ENCODE data around the gene ZRANB2. TPM values are rescaled to one million over a fixed set of nuclear protein-coding genes. Genes with fewer than 3 reads are reported as not detected.

Gene ZRANB2
- total and polyA plus RNA-seq, 5 donors from 2014 or later: 46.1 to 102 (median 51.7) TPM

DNA sequence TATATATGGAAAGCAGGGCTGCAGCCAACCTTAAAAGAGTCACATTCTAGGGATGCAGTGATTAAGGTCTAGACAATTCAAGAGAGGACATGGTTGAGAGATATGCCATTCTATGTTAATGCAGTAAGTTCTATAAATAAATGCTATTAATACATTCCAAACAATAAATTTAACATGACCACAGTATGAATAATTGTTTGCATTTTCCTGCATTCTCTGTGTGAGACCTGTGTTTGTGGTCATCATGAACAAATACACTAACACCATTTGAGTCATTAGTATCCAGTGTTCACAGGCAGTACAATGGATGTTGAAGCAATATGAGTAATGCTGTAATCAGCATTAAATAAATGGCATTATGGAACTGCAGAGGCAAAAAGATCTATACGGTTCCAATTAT, 5.5 kb upstream of the ZRANB2 start:
- DNase-seq: no peak
- Histone ChIP-seq H3K4me1 (ENCODE audit: control insufficient read depth, insufficient read depth, low read length, poor library complexity, severe bottlenecking) (peaks cover 6% of the 10 kb centered on the region), H3K27ac (ENCODE audit: insufficient read depth, low read length, poor library complexity, severe bottlenecking) (no peak overlapping the region), H3K4me3 (ENCODE audit: low read depth, low read length) (no peak overlapping the region), H3K36me3 (ENCODE audit: control insufficient read depth, insufficient read depth, low read length) (no peaks in the 10 kb centered on the region), H3K9me3 (ENCODE audit: control insufficient read depth in 2 of 2, low read length in 2 of 2) (peaks cover 0 to 5% of the 10 kb centered on the region in 2 experiments), H3K27me3 (ENCODE audit: control insufficient read depth, insufficient read depth, low read length) (peaks cover 15% of the 10 kb centered on the region)
- H3K36me3 Mint-ChIP-seq: no peaks in the 10 kb centered on the region
- H3K4me1 Mint-ChIP-seq: peaks cover 0 to 7% (median 5%) of the 10 kb centered on the region in 4 donors
- peaks cover 52% of the 10 kb centered on the region for H3K27me3 Mint-ChIP-seq
- H3K4me3 Mint-ChIP-seq: peak overlapping the region in 1 of 4 donors; percentile 44
- peak overlapping the region in 1 of 3 donors; percentile 10 for H3K27ac Mint-ChIP-seq
- no peak for ATAC-seq (ENCODE audit: low read depth in 2 of 2)
- H3K9me3 Mint-ChIP-seq: peaks cover 0 to 8% (median 2%) of the 10 kb centered on the region in 7 donors

DNA sequence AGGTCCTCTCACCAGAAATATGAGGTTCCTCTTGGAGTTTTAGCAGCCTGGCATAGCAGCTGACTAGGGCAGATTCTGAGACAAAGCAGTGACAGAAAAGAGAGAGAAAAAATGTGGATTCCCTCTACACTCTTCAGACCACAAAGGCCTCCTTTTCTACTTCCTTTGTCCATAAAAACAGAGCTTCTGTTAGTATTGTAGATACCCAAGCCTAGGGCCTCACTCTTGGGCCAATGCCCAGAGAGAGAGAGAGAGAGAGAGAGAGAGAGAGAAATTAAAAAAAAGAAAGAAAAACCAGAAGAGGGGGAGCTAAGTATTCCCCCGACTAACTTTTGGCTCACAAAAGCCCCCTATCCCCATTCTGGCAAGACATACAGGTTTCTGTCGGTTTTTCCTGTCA, 2.4 kb upstream of the ZRANB2 start:
- Histone ChIP-seq H3K27me3 (ENCODE audit: control insufficient read depth, insufficient read depth, low read length) (peaks cover 11% of the 10 kb centered on the region), H3K4me1 (ENCODE audit: control insufficient read depth, insufficient read depth, low read length, poor library complexity, severe bottlenecking) (peaks cover 30% of the 10 kb centered on the region), H3K9me3 (ENCODE audit: control insufficient read depth in 2 of 2, low read length in 2 of 2) (peaks cover 0 to 5% of the 10 kb centered on the region in 2 experiments), H3K4me3 (ENCODE audit: low read depth, low read length) (no peak overlapping the region), H3K27ac (ENCODE audit: insufficient read depth, low read length, poor library complexity, severe bottlenecking) (no peak overlapping the region), H3K36me3 (ENCODE audit: control insufficient read depth, insufficient read depth, low read length) (no peaks in the 10 kb centered on the region)
- Mint-ChIP-seq H3K27me3 (peaks cover 42% of the 10 kb centered on the region), H3K9me3 (peaks cover 0 to 8% (median 2%) of the 10 kb centered on the region in 7 donors), H3K4me3 (peak overlapping the region in 1 of 4 donors; percentile 66), H3K36me3 (peaks cover 6% of the 10 kb centered on the region), H3K27ac (no peak overlapping the region), H3K4me1 (peaks cover 4 to 32% (median 18%) of the 10 kb centered on the region in 4 donors)
- no peak for DNase-seq
- no peak for ATAC-seq (ENCODE audit: low read depth in 2 of 2)

DNA sequence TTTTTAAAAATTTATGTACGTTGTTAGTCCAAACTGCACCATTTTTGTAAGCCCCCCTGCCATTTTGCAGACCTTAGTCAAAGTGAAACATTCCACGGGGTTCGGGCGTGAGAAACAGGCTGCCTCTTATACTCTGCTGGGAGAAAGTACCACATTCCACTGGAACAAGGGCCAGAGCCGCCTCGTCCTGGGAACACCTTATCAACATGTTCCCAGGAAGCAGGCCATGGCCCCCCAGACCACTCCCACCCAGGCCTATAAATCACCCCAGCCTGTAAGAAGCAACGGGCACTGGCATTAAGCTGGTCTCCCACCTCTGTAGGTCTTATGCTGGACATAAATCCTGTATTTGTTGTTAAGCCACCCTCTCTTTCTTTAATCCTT, 854 bp upstream of the ZRANB2 start:
- H3K4me3 Mint-ChIP-seq: peak overlapping the region; percentile 83 to 99 (median 98)
- no peak for ATAC-seq (ENCODE audit: low read depth in 2 of 2)
- H3K9me3 Mint-ChIP-seq: peaks cover 0 to 8% (median 2%) of the 10 kb centered on the region in 7 donors
- no peak for DNase-seq
- peaks cover 12% of the 10 kb centered on the region for H3K36me3 Mint-ChIP-seq
- Histone ChIP-seq H3K4me3 (ENCODE audit: low read depth, low read length) (peak overlapping the region; percentile 98), H3K27ac (ENCODE audit: insufficient read depth, low read length, poor library complexity, severe bottlenecking) (peak overlapping the region; percentile 94), H3K9me3 (ENCODE audit: control insufficient read depth in 2 of 2, low read length in 2 of 2) (peaks cover 0 to 5% of the 10 kb centered on the region in 2 experiments), H3K36me3 (ENCODE audit: control insufficient read depth, insufficient read depth, low read length) (peaks cover 15% of the 10 kb centered on the region), H3K27me3 (ENCODE audit: control insufficient read depth, insufficient read depth, low read length) (peaks cover 11% of the 10 kb centered on the region), H3K4me1 (ENCODE audit: control insufficient read depth, insufficient read depth, low read length, poor library complexity, severe bottlenecking) (peaks cover 34% of the 10 kb centered on the region)
- peak overlapping the region; percentile 84 to 100 (median 99) for H3K27ac Mint-ChIP-seq
- H3K4me1 Mint-ChIP-seq: peaks cover 4 to 41% (median 24%) of the 10 kb centered on the region in 4 donors
- H3K27me3 Mint-ChIP-seq: peaks cover 34% of the 10 kb centered on the region

DNA sequence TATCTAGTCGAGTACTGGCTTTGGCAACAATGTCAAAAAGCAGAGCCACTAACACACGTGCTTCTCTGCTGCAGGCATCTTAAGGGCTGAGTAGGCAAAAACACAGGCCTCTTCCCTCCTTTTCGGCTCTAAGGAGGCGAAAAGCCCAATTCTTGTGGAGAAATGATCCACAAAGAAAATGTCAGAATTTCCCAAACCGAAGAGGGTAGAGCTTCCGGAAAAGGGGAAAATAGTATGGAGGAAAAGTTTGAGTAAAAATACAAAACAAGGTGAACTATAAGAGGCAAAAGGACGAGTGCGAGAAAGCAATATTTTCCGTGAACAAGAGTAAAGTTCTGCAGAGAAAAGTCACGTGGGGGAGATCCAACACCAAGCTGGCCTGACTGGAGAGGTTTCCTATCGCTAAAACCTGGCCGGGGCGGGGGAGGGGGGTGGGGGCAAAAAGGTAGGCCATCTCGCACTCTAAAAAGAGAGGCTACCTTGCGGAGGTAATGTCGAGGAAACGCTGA, 551 bp downstream of the ZRANB2 start:
- peak overlapping the region; percentile 98 for H3K4me3 ChIP-seq (ENCODE audit: low read depth, low read length)
- peaks cover 29% of the 10 kb centered on the region for H3K36me3 ChIP-seq (ENCODE audit: control insufficient read depth, insufficient read depth, low read length)
- DNase-seq: peak in 2 of 3 donors; percentile 9 to 40
- H3K9me3 ChIP-seq (ENCODE audit: control insufficient read depth in 2 of 2, low read length in 2 of 2): peaks cover 0 to 5% of the 10 kb centered on the region in 2 experiments
- peaks cover 24% of the 10 kb centered on the region for H3K27me3 Mint-ChIP-seq
- ATAC-seq (ENCODE audit: low read depth in 2 of 2): no peak
- peak overlapping the region; percentile 94 to 99 (median 98) for H3K4me3 Mint-ChIP-seq
- H3K27ac ChIP-seq (ENCODE audit: insufficient read depth, low read length, poor library complexity, severe bottlenecking): peak overlapping the region; percentile 94
- peaks cover 11% of the 10 kb centered on the region for H3K27me3 ChIP-seq (ENCODE audit: control insufficient read depth, insufficient read depth, low read length)
- peaks cover 7 to 49% (median 31%) of the 10 kb centered on the region in 4 donors for H3K4me1 Mint-ChIP-seq
- peaks cover 0 to 8% (median 2%) of the 10 kb centered on the region in 7 donors for H3K9me3 Mint-ChIP-seq
- peaks cover 23% of the 10 kb centered on the region for H3K36me3 Mint-ChIP-seq
- peak overlapping the region; percentile 99 to 100 (median 99) for H3K27ac Mint-ChIP-seq
- H3K4me1 ChIP-seq (ENCODE audit: control insufficient read depth, insufficient read depth, low read length, poor library complexity, severe bottlenecking): peaks cover 34% of the 10 kb centered on the region

DNA sequence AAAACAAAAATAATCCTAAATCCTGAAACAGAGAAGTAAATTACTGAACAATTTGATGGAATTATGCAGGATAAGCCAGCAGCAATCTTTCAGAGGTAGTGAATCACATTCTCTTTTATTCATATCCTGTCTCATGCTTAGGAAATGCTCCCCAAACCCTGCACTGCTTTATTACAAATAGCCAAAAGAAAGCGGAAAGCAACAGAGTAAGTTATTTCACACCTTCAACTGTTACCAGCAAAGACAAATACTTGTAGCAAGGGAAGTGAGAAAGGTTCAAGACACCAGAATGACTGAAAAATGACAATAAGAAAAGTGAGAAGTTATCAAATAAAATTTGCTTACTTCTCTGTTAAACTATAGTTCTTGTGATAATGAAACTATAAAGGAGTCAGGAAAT, 6.2 kb downstream of the ZRANB2 start:
- peaks cover 37 to 55% (median 42%) of the 10 kb centered on the region in 4 donors for H3K4me1 Mint-ChIP-seq
- no peaks in the 10 kb centered on the region for H3K9me3 Mint-ChIP-seq
- peak overlapping the region in 1 of 4 donors; percentile 55 for H3K4me3 Mint-ChIP-seq
- ATAC-seq (ENCODE audit: low read depth in 2 of 2): no peak
- Histone ChIP-seq H3K27me3 (ENCODE audit: control insufficient read depth, insufficient read depth, low read length) (no peaks in the 10 kb centered on the region), H3K9me3 (ENCODE audit: control insufficient read depth in 2 of 2, low read length in 2 of 2) (no peaks in the 10 kb centered on the region), H3K27ac (ENCODE audit: insufficient read depth, low read length, poor library complexity, severe bottlenecking) (no peak overlapping the region), H3K4me3 (ENCODE audit: low read depth, low read length) (no peak overlapping the region), H3K4me1 (ENCODE audit: control insufficient read depth, insufficient read depth, low read length, poor library complexity, severe bottlenecking) (peaks cover 15% of the 10 kb centered on the region), H3K36me3 (ENCODE audit: control insufficient read depth, insufficient read depth, low read length) (peaks cover 80% of the 10 kb centered on the region)
- DNase-seq: no peak
- H3K27me3 Mint-ChIP-seq: no peaks in the 10 kb centered on the region
- H3K36me3 Mint-ChIP-seq: peaks cover 58% of the 10 kb centered on the region
- no peak overlapping the region for H3K27ac Mint-ChIP-seq

DNA sequence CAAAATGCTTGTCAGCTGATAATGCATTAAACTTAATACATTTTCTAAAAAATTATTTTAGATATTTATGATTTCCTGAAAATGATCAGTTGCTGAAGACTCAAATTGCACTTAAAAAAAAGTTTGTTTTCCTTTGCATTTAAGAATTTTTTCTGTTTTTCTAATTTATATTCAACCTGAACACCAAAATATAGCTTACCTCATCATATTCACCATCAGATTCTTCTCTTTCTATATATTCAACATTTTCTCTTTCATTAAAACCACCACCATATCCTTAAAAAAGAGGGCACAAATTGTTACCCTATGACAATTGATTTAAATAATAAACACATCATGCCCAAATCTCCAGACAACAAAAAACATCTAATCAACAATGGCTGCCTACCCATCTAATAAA, 8.6 kb downstream of the ZRANB2 start:
- DNase-seq (no peak), ATAC-seq (ENCODE audit: low read depth in 2 of 2) (no peak)
- Mint-ChIP-seq H3K36me3 (peaks cover 52% of the 10 kb centered on the region), H3K27me3 (no peaks in the 10 kb centered on the region), H3K4me1 (peaks cover 31 to 45% (median 38%) of the 10 kb centered on the region in 4 donors), H3K27ac (peak overlapping the region in 2 of 3 donors; percentile 32 to 90), H3K4me3 (no peak overlapping the region), H3K9me3 (no peaks in the 10 kb centered on the region)
- no peaks in the 10 kb centered on the region for H3K27me3 ChIP-seq (ENCODE audit: control insufficient read depth, insufficient read depth, low read length)
- H3K9me3 ChIP-seq (ENCODE audit: control insufficient read depth in 2 of 2, low read length in 2 of 2): no peaks in the 10 kb centered on the region
- H3K4me1 ChIP-seq (ENCODE audit: control insufficient read depth, insufficient read depth, low read length, poor library complexity, severe bottlenecking): peaks cover 13% of the 10 kb centered on the region
- no peak overlapping the region for H3K4me3 ChIP-seq (ENCODE audit: low read depth, low read length)
- H3K27ac ChIP-seq (ENCODE audit: insufficient read depth, low read length, poor library complexity, severe bottlenecking): no peak overlapping the region
- H3K36me3 ChIP-seq (ENCODE audit: control insufficient read depth, insufficient read depth, low read length): peaks cover 95% of the 10 kb centered on the region

DNA sequence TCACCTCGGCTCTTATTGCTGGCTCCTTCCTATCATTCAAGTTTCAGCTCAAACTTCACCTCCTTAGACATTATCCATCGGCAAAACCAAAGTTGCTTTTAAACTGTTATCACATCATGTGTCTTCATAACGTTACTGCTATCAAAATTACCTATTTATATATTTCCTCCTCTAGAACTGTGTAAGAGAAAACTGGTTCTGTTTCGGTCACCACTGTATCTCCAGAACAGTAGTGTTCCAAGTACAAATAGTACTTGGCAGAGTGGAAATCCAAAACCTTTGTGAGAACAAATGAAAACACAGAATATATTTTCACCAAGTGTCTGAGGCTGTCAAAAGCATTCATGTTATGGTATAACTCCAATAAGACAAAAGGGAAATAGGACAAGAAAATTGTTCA, 9.1 kb downstream of the ZRANB2 start:
- Mint-ChIP-seq H3K27me3 (no peaks in the 10 kb centered on the region), H3K9me3 (no peaks in the 10 kb centered on the region)

More for the DNA sequence above, 9.1 kb downstream of the ZRANB2 start:
- Histone ChIP-seq H3K27ac (ENCODE audit: insufficient read depth, low read length, poor library complexity, severe bottlenecking) (no peak overlapping the region), H3K4me3 (ENCODE audit: low read depth, low read length) (no peak overlapping the region), H3K36me3 (ENCODE audit: control insufficient read depth, insufficient read depth, low read length) (peaks cover 95% of the 10 kb centered on the region), H3K9me3 (ENCODE audit: control insufficient read depth in 2 of 2, low read length in 2 of 2) (no peaks in the 10 kb centered on the region), H3K27me3 (ENCODE audit: control insufficient read depth, insufficient read depth, low read length) (no peaks in the 10 kb centered on the region), H3K4me1 (ENCODE audit: control insufficient read depth, insufficient read depth, low read length, poor library complexity, severe bottlenecking) (peaks cover 13% of the 10 kb centered on the region)
- peaks cover 53% of the 10 kb centered on the region for H3K36me3 Mint-ChIP-seq
- no peak overlapping the region for H3K4me3 Mint-ChIP-seq
- H3K27ac Mint-ChIP-seq: no peak overlapping the region
- peaks cover 31 to 46% (median 39%) of the 10 kb centered on the region in 4 donors for H3K4me1 Mint-ChIP-seq
- ATAC-seq (ENCODE audit: low read depth in 2 of 2) (no peak), DNase-seq (no peak)
